Fibroblast of lung (primary cell): ENCODE measurements around the gene CAPN3. TPM values are rescaled to one million over a fixed set of nuclear protein-coding genes. Genes with fewer than 3 reads are reported as not detected.
"Not testable (repeated sequence)": the region's sequence is repeated elsewhere in the genome, so short reads cannot be mapped to it uniquely, and the experiment has no call there.

ENCODE experiments used
- DNase-seq, 2 donors: peaks; one replicate each; pipeline versions ENCODE4 v3.0.0 to v3.0.0-alpha.2; 2010; ENCODE audit warnings: low read depth in 2 of 2
- H2AFZ ChIP-seq: 2 replicates; pipeline ENCODE4 v1.5.1; 2012; ENCODE audit warnings: low read length, control low read depth, inconsistent platforms
- H3K27ac ChIP-seq: 2 replicates; pipeline ENCODE4 v1.5.1; 2011; ENCODE audit warnings: low read length, control low read depth; ENCODE audit not compliant: insufficient read depth
- H3K27me3 ChIP-seq: 2 replicates; pipeline ENCODE4 v1.5.1; 2011; ENCODE audit warnings: mild to moderate bottlenecking, low read length; ENCODE audit not compliant: control insufficient read depth, insufficient read depth
- H3K36me3 ChIP-seq: 2 replicates; pipeline ENCODE4 v1.5.1; 2011; ENCODE audit warnings: low read length; ENCODE audit not compliant: control insufficient read depth, insufficient read depth
- H3K4me1 ChIP-seq: 2 replicates; pipeline ENCODE4 v1.5.1; 2011; ENCODE audit warnings: low read length; ENCODE audit not compliant: control insufficient read depth, insufficient read depth; ENCODE audit errors: extremely low read depth
- H3K4me2 ChIP-seq: 2 replicates; pipeline ENCODE4 v1.5.1; 2011; ENCODE audit warnings: low read length, control low read depth; ENCODE audit not compliant: insufficient read depth; ENCODE audit errors: extremely low read depth
- H3K4me3 ChIP-seq, 4 experiments: fragments of 200-600 bp in 1 of 4; sonication (generic) in 1 of 4; replicated peaks in 1 of 4; 2 replicates each; pipeline ENCODE4 v1.5.1; 2011 to 2016; ENCODE audit warnings: low read length in 4 of 4, low read depth in 3 of 4, mild to moderate bottlenecking in 3 of 4, control low read depth in 2 of 4, inconsistent platforms in 1 of 4, mixed read lengths in 1 of 4; ENCODE audit not compliant: insufficient read depth in 1 of 4; ENCODE audit errors: control extremely low read depth in 1 of 4
- H3K79me2 ChIP-seq: 2 replicates; pipeline ENCODE4 v1.5.1; 2012; ENCODE audit warnings: mild to moderate bottlenecking, low read length, inconsistent platforms; ENCODE audit not compliant: control insufficient read depth, insufficient read depth
- H3K9ac ChIP-seq: 2 replicates; pipeline ENCODE4 v1.5.1; 2011; ENCODE audit warnings: mild to moderate bottlenecking, low read length, control low read depth; ENCODE audit not compliant: insufficient read depth
- H3K9me3 ChIP-seq: 2 replicates; pipeline ENCODE4 v1.5.1; 2012; ENCODE audit warnings: low read depth, low read length; ENCODE audit not compliant: control insufficient read depth, insufficient read depth
- H4K20me1 ChIP-seq: 2 replicates; pipeline ENCODE4 v1.5.1; 2011; ENCODE audit warnings: low read length; ENCODE audit not compliant: control insufficient read depth, insufficient read depth; ENCODE audit errors: extremely low read depth
- CTCF ChIP-seq, 2 donors: IDR thresholded peaks in 1 of 2; conservative IDR thresholded peaks in 1 of 2; 1 replicate in 1 of 2; 2 replicates in 1 of 2; pipeline ENCODE4 v1.5.1; 2011 to 2012; ENCODE audit warnings: low read length in 2 of 2, control low read depth in 1 of 2, inconsistent platforms in 1 of 2, low read depth in 1 of 2, mild to moderate bottlenecking in 1 of 2
- EZH2 ChIP-seq: IDR thresholded peaks from 2 replicates; pipeline ENCODE4 v1.5.1; 2012; ENCODE audit warnings: low read length, control low read depth, mild to moderate bottlenecking; ENCODE audit errors: missing control alignments
- polyA plus RNA-seq, 2 donors: library from polyadenylated mRNA; depleted of rRNA in 1 of 2; stranded (reverse) in 1 of 2; unstranded in 1 of 2; fragments of >200 nt; gene quantifications; 2 replicates each; pipeline ENCODE4 v1.2.1, GENCODE V29; 2011 to 2012; ENCODE audit warnings: missing spikeins in 1 of 2
- total RNA-seq: library from RNA; depleted of rRNA; stranded (reverse); fragments of >200 nt; gene quantifications from 2 replicates; pipeline ENCODE4 v1.2.1, GENCODE V29; 2014

Gene CAPN3
- total and polyA plus RNA-seq, 2 donors (not counting 1 experiment from before 2014, with no cell fraction given), result 1.3 to 3.6 TPM

DNA sequence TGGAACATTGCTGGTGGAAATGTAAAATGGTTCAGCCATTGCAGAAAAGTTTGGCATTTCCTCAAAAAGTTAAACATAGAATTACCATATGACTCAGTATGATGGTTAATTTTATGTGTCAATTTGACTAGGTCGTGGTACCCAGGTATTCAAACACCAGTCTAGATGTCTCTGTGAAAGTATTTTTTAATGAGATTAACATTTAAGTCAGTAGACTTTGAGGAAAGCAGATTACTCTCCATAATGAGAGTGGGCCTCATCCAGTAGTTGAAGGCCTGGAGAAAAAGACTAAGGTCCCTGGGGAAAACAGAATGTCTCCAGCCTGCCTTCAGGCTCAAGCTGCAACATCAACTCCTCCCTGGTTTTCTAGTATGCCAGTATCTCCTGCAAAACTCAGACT, 43.8 kb upstream of the CAPN3 start:
- no peaks in the 10 kb centered on the region for H3K36me3 ChIP-seq
- no peak overlapping the region for H3K9ac ChIP-seq
- no peak for TF ChIP-seq CTCF (conservative IDR thresholded peaks at IDR 0.05 in 1 of 2, IDR thresholded peaks at IDR 0.05 in 1 of 2; ENCODE audit: low read depth in 1 of 2, low read length in 2 of 2)
- no peak for TF ChIP-seq EZH2
- H3K4me2 ChIP-seq, result no peak overlapping the region
- H3K27me3 ChIP-seq, result no peaks in the 10 kb centered on the region
- H3K4me3 ChIP-seq, result no peak overlapping the region
- H3K27ac ChIP-seq, result no peak overlapping the region
- no peaks in the 10 kb centered on the region for H3K4me1 ChIP-seq
- no peak overlapping the region for H2AFZ ChIP-seq
- no peaks in the 10 kb centered on the region for H3K79me2 ChIP-seq
- DNase-seq, result no peak
- no peaks in the 10 kb centered on the region for H3K9me3 ChIP-seq
- no peaks in the 10 kb centered on the region for H4K20me1 ChIP-seq

GRCh38 chr15:42316282-42316805, 43.0 kb upstream of the CAPN3 start:
- not testable (repeated sequence) for H3K4me3 ChIP-seq, H3K4me2 ChIP-seq, DNase-seq, H3K27me3 ChIP-seq, H2AFZ ChIP-seq, H3K79me2 ChIP-seq, H3K36me3 ChIP-seq, H3K4me1 ChIP-seq, H3K9me3 ChIP-seq, H4K20me1 ChIP-seq, H3K27ac ChIP-seq, H3K9ac ChIP-seq

DNA sequence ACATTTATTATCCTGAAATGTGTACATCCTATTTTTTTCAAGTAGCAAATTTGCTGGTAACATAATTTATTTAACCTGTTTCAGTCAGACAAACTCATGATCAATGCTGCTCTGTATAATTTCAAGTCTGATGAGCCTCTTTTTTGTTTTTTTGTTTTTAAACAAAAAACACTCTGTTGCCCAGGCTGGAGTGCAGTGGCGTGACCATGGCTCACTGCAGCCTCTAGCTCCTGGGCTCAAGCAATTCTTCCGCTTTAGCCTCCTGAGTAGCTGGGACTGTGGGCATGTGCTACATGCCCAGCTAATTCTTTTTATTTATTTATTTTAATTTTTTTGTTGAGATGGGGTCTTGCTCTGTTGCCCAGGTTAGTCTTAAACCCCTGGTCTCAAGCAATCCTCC, 40.1 kb upstream of the CAPN3 start:
- TF ChIP-seq EZH2 (no peak), CTCF (conservative IDR thresholded peaks at IDR 0.05 in 1 of 2, IDR thresholded peaks at IDR 0.05 in 1 of 2; ENCODE audit: low read depth in 1 of 2, low read length in 2 of 2) (no peak)
- DNase-seq, result no peak
- no peak overlapping the region for H3K4me3 ChIP-seq
- no peak overlapping the region for H2AFZ ChIP-seq
- H3K4me2 ChIP-seq, result no peak overlapping the region
- H3K9ac ChIP-seq, result no peak overlapping the region
- no peaks in the 10 kb centered on the region for H3K9me3 ChIP-seq
- H4K20me1 ChIP-seq, result no peaks in the 10 kb centered on the region
- no peak overlapping the region for H3K27ac ChIP-seq
- no peaks in the 10 kb centered on the region for H3K79me2 ChIP-seq
- no peaks in the 10 kb centered on the region for H3K36me3 ChIP-seq
- H3K4me1 ChIP-seq, result no peaks in the 10 kb centered on the region
- no peaks in the 10 kb centered on the region for H3K27me3 ChIP-seq
